GM12878 (cell line): ENCODE results near the gene KCNN3. TPM values are rescaled to one million over a fixed set of nuclear protein-coding genes. Genes with fewer than 3 reads are reported as not detected.

Source experiments
- ATAC-seq: fragments of 200-7000 bp; cut with Tn5 transposase; 3 replicates; pipeline ENCODE4 v1.9.1; 2020; ENCODE audit warnings: mild to moderate bottlenecking, moderate library complexity
- BruUV-seq: library from RNA; stranded (reverse); fragments of 400-500 nt; replicated peaks from 2 replicates; lab custom pipeline; 2021; lab: Mats Ljungman, UMichigan
- CTCF ChIA-PET: fragments of 300-600 bp; sonication (Branson Sonifier 250); formaldehyde crosslinking; extraction: SDS; loops from one replicate; lab custom pipeline; 2021; ENCODE audit warnings: inconsistent platforms; lab: Yijun Ruan, JAX
- POLR2A ChIA-PET: fragments of 350-600 bp; formaldehyde crosslinking; extraction: SDS; loops from one replicate; lab custom pipeline; 2021; ENCODE audit warnings: inconsistent platforms; lab: Charles Lee
- RAD21 ChIA-PET: fragments of 300-600 bp; sonication (Branson Sonifier 250); formaldehyde crosslinking; loops from one replicate; lab custom pipeline; 2023; ENCODE audit warnings: antibody characterized with exemption; ENCODE audit not compliant: unreplicated experiment; lab: Charles Lee
- SMC1A ChIA-PET: fragments of 300-600 bp; sonication (Branson Sonifier 250); formaldehyde crosslinking; loops from one replicate; lab custom pipeline; 2023; ENCODE audit not compliant: unreplicated experiment, uncharacterized antibody; lab: Charles Lee
- DNase-seq: peaks from one replicate; pipeline ENCODE4 v3.0.0-alpha.2; 2011; ENCODE audit warnings: low read depth, low spot score
- FAIRE-seq: peaks from 3 replicates; lab custom pipeline; 2011; peaks lifted over from hg19 to GRCh38; lab: Jason Lieb, UNC
- H2AFZ ChIP-seq: 2 replicates; pipeline ENCODE4 v1.6.0; 2011; ENCODE audit warnings: low read depth, low read length, control low read depth; ENCODE audit not compliant: control insufficient read depth
- H3K27ac ChIP-seq: 2 replicates; pipeline ENCODE4 v1.5.1; 2011; ENCODE audit warnings: control low read depth; ENCODE audit not compliant: control insufficient read depth, insufficient read depth
- H3K27me3 ChIP-seq, 2 experiments: replicated peaks in 1 of 2; 2 replicates each; pipeline versions ENCODE4 v1.6.0 to v1.6.1; 2011; ENCODE audit warnings: low read length in 1 of 2; ENCODE audit not compliant: control insufficient read depth in 2 of 2, insufficient read depth in 2 of 2
- H3K36me3 ChIP-seq, 2 experiments: 2 replicates each; pipeline ENCODE4 v1.5.1; 2011; ENCODE audit warnings: low read length in 1 of 2; ENCODE audit not compliant: control insufficient read depth in 2 of 2, insufficient read depth in 2 of 2
- H3K4me1 ChIP-seq: 2 replicates; pipeline ENCODE4 v1.6.1; 2011; ENCODE audit warnings: mild to moderate bottlenecking, low read length, moderate library complexity, mixed read lengths; ENCODE audit not compliant: control insufficient read depth, insufficient read depth
- H3K4me2 ChIP-seq: 2 replicates; pipeline ENCODE4 v1.6.0; 2011; ENCODE audit warnings: control low read depth; ENCODE audit not compliant: control insufficient read depth, insufficient read depth
- H3K4me3 ChIP-seq: fragments of 200-600 bp; sonication (generic); 2 replicates; pipeline ENCODE4 v1.5.1; 2016
- H3K79me2 ChIP-seq: 2 replicates; pipeline ENCODE4 v1.6.0; 2011; ENCODE audit warnings: low read length; ENCODE audit not compliant: control insufficient read depth, insufficient read depth
- H3K9ac ChIP-seq: 2 replicates; pipeline ENCODE4 v1.8.0; 2011; ENCODE audit warnings: low read length, control low read depth, mixed read lengths; ENCODE audit not compliant: control insufficient read depth, insufficient read depth
- H3K9me3 ChIP-seq: replicated peaks from 3 replicates; pipeline ENCODE4 v1.5.1; 2011; ENCODE audit warnings: mild to moderate bottlenecking, low read length; ENCODE audit not compliant: control insufficient read depth, insufficient read depth
- H4K20me1 ChIP-seq: 2 replicates; pipeline ENCODE4 v1.6.0; 2011; ENCODE audit not compliant: control insufficient read depth, insufficient read depth
- ATF7 ChIP-seq: fragments of 450-650 bp; IDR thresholded peaks from 2 replicates; pipeline ENCODE4 v1.6.1; 2016; ENCODE audit warnings: low read depth, mild to moderate bottlenecking
- DPF2 ChIP-seq: fragments of 450-650 bp; IDR thresholded peaks from 2 replicates; pipeline ENCODE4 v1.6.1; 2017; ENCODE audit warnings: mild to moderate bottlenecking
- LARP7 ChIP-seq: fragments of 450-650 bp; IDR thresholded peaks from 2 replicates; pipeline ENCODE4 v1.6.1; 2017; ENCODE audit warnings: mild to moderate bottlenecking
- MTA2 ChIP-seq: fragments of 450-650 bp; IDR thresholded peaks from 2 replicates; pipeline ENCODE4 v1.6.1; 2016; ENCODE audit warnings: low read depth, mild to moderate bottlenecking, moderate library complexity
- SIX5 ChIP-seq: IDR thresholded peaks from 2 replicates; pipeline ENCODE4 v1.6.1; 2011; ENCODE audit warnings: mild to moderate bottlenecking, low read depth, low read length, moderate library complexity; ENCODE audit not compliant: severe bottlenecking
- whole genome bisulfite sequencing: methylation state at CpG from one replicate; pipeline ENCODE4 v1.1.6; 2016; ENCODE audit warnings: low lambda C conversion rate; ENCODE audit not compliant: insufficient replicate concordance, insufficient coverage; ENCODE audit errors: missing lambda C conversion rate; 5-methylcytosine and 5-hydroxymethylcytosine counted together
- in situ Hi-C: fragments of 300-500 bp; cut with MboI; formaldehyde crosslinking; loops from 9 replicates; pipeline ENCODE4 v1.14.3; 2018; ENCODE audit warnings: mixed read lengths
- intact Hi-C: fragments of 100-400 bp; cut with micrococcal nuclease; formaldehyde crosslinking; loops from one replicate; pipeline ENCODE4 v1.14.2; 2022; ENCODE audit not compliant: unreplicated experiment
- polyA plus RNA-seq, 11 experiments: library from polyadenylated mRNA; depleted of rRNA in 4 of 11; unstranded in 6 of 11; stranded (reverse) in 5 of 11; fragments of >200 nt; fragmentation: Nextera tagmentation in 4 of 11; fragmentation: Illumina TruSeq in 1 of 11; extraction: Ambion mirVana in 4 of 11; extraction: Trizol in 1 of 11; gene quantifications; 1 replicate in 1 of 11; 2 replicates in 10 of 11; pipeline versions ENCODE4 v1.2.1 to v1.2.3, GENCODE V29; 2011 to 2016; ENCODE audit warnings: inconsistent platforms in 2 of 11, missing spikeins in 2 of 11, low read depth in 1 of 11
- total RNA-seq, 4 experiments: library from RNA; depleted of rRNA in 3 of 4; stranded (reverse); fragments of >200 nt in 3 of 4; fragmentation: Illumina TruSeq in 1 of 4; extraction: Trizol in 1 of 4; gene quantifications; 2 replicates each; pipeline versions ENCODE4 v1.2.1 to v1.2.3, GENCODE V29; 2013 to 2021
- TF ChIP-seq, protein P1 (sequence below): IDR thresholded peaks from 2 replicates; pipeline ENCODE4 v1.6.1; 2011; ENCODE audit warnings: borderline replicate concordance, low read depth, mild to moderate bottlenecking, moderate library complexity, low read length; ENCODE audit not compliant: insufficient read depth, poor library complexity, severe bottlenecking

KCNN3 gene
- total and polyA plus RNA-seq, 10 of the 15 experiments (the other 5 are each of a cell fraction or from before 2014, with no cell fraction given): 3.5 to 26.4 (median 14.9) TPM

DNA sequence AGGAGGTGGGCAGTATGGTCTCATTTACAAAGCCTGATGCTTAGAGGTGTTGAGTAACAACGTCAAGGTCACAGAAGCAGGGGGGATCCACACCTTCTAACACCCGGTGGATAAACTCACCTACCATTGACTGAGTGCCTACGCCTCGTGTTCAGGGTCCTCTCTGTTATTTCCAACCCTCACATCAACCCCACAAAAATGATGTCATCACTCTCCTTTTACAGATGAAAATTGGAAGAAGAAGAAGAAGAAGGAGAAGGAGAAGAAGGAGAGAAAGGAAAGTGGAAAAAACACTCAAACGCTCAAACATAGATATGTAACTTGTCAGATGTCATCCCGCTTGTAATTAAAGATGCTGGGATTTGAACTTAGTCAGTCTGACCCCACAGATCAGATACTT lies 653 bp upstream of the KCNN3 start:
- DNase-seq: no peak
- Histone ChIP-seq H4K20me1 (no peaks in the 10 kb centered on the region), H3K9ac (no peak overlapping the region), H3K4me1 (peaks cover 52% of the 10 kb centered on the region), H3K4me3 (no peak overlapping the region), H3K27me3 (no peaks in the 10 kb centered on the region), H3K27ac (peak overlapping the region; percentile 40), H3K4me2 (peak overlapping the region; percentile 99), H2AFZ (peak overlapping the region; percentile 61), H3K9me3 (no peaks in the 10 kb centered on the region; the same call in 2 of the 3 replicates), H3K79me2 (peaks cover 31% of the 10 kb centered on the region), H3K36me3 (no peaks in the 10 kb centered on the region)
- RAD21 ChIA-PET: interaction anchor here (0.7 to 15.4 kb wide), 31 partner anchors 8 to 650 kb away, joined by 3 to 254 read pairs (median 4); partner anchors contain the start of genes CKS1B, PBXIP1 and UBAP2L
- SMC1A ChIA-PET: interaction anchor here (0.7 to 9.4 kb wide), 20 partner anchors 8 to 202 kb away, joined by 3 to 113 read pairs (median 4); partner anchors contain the start of gene PMVK
- no peak for FAIRE-seq
- no peak for ATAC-seq
- no TSS peak for BruUV-seq
- CTCF ChIA-PET: interaction anchor here (0.6 to 6.2 kb wide), 15 partner anchors 7 to 220 kb away, joined by 3 to 35 read pairs (median 6); partner anchors contain the start of gene PMVK
- TF ChIP-seq MTA2 (0 out of 2 replicates have a peak, but pooled peaks have one; percentile 11), SIX5 (no peak), DPF2 (0 out of 2 replicates have a peak, but pooled peaks have one; percentile 15), LARP7 (0 out of 2 replicates have a peak, but pooled peaks have one; percentile 57), ATF7 (peak; percentile 81; the same call in 1 of the 2 replicates)
- TF ChIP-seq, protein P1, sequence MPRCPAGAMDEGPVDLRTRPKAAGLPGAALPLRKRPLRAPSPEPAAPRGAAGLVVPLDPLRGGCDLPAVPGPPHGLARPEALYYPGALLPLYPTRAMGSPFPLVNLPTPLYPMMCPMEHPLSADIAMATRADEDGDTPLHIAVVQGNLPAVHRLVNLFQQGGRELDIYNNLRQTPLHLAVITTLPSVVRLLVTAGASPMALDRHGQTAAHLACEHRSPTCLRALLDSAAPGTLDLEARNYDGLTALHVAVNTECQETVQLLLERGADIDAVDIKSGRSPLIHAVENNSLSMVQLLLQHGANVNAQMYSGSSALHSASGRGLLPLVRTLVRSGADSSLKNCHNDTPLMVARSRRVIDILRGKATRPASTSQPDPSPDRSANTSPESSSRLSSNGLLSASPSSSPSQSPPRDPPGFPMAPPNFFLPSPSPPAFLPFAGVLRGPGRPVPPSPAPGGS: no peak
- 66% methylated on average over 6 of the region's 6 CpGs for WGBS
- intact Hi-C loops (no loop called here), in situ Hi-C loops (no loop called here)
- POLR2A ChIA-PET: interaction anchor here (0.7 to 11.9 kb wide), 16 partner anchors 8 to 262 kb away, joined by 3 to 204 read pairs (median 8); partner anchors contain the start of genes CKS1B, PBXIP1 and PMVK
